ENCODE results near the gene PIK3R6.
"Not testable (repeated sequence)": the region's sequence is repeated elsewhere in the genome, so short reads cannot be mapped to it uniquely, and the experiment has no call there.

Gene PIK3R6

GRCh38 chr17:8856205-8856603 lies 11.3 kb downstream of the PIK3R6 start:
- DNase-seq (ENCODE audit: low read depth in 3 of 3, low spot score in 1 of 3): not testable (repeated sequence)

DNA sequence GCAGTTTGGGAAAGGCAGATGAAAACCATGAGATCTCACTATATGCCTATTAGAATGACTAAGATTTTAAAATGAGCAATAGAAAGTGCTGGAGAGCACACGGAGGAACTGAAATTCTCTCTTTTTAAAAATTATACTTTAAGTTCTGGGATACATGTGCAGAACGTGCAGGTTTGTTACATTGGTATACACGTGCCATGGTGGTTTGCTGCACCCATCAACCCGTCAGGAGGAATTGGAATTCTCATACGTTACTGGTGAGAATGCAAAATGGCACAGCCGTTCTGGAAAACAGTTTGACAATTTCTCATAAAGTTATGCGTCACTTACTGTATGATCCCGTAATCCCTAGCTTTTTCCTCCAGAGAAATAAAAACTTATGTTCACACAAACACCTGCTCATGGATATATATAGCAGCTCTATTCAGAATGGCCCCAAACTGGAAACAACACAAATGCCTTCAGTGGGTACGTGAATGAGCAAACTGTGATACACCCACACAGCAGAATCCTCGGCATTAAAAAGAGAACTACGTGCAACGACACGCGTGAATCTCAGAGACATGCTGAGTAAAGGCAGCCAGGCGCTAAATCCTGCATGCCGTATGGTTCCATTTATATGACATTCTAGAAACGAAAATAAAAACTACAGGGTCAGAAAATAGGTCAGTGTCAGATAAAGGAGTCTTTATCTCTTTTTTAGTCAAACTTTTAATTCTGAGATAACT lies 11.8 kb downstream of the PIK3R6 start:
- no peak for DNase-seq (ENCODE audit: low read depth in 3 of 3, low spot score in 1 of 3)

DNA sequence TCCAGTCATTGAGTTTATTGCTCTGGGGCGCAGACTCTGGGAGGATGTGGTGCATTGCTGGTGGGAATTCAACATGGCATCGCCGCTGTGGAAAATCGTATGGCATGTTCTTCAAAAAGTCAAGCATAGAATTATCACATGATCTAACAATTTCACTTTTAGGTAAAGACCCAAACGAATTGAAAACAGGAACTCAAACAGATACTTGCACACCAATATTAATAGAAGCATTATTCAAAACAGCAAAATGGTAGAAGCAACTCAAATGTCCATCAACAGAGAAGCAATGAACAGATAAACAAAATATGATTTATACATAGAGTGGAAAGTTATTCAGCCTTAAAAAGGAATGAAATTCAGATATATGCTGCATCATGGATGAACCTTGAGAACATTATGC lies 15.9 kb downstream of the PIK3R6 start:
- no peak for DNase-seq (ENCODE audit: low read depth in 3 of 3, low spot score in 1 of 3)

GRCh38 chr17:8849311-8850041 lies 18.0 kb downstream of the PIK3R6 start:
- DNase-seq (ENCODE audit: low read depth in 3 of 3, low spot score in 1 of 3): no peak

GRCh38 chr17:8847891-8848290 lies 19.6 kb downstream of the PIK3R6 start:
- no peak for DNase-seq (ENCODE audit: low read depth in 3 of 3, low spot score in 1 of 3)

DNA sequence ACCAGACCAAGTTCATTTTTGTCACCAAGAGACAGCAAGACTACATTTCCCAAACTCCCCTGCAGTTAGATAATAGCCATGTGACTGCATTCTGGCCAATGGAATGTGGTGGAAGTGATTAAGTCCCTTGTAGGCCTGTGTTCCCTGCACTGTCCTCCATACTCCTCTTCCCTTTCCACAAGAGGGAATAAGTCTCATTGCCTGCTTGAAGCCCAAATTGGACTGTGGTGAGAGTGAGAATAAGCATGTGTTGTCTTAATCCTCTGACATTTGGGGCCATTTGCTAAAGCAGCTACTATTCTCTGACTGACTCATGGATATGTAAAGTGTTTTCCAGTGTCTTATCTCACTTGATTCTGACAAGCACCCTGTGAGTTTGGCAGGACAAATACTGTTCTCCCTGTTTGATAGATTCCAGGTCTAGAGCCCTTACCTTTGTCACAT lies 20.7 kb downstream of the PIK3R6 start:
- DNase-seq (ENCODE audit: low read depth in 3 of 3, low spot score in 1 of 3): no peak

- no peak for DNase-seq (ENCODE audit: low read depth in 3 of 3, low spot score in 1 of 3)
Measured at GRCh38 chr17:8844229-8845218, 22.9 kb downstream of the PIK3R6 start.

DNA sequence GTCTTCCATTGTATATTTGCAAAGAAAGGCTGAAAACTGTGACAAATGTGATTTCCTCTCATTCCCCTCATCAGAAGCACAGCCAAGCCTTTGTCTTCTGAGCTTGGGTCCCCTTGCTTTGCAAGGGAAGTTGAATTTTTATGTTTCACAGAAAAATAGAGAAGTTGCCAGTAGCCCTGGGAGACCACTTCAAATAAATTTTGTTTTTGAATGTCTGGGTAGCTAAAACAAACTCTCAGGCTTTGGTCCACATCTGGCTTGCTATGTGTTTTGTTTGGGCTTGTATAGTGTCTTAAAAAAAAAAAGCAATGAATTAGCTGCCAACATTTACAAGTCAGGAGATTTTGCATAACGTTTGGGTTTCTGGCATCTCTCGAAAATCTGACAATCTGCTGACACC lies 24.1 kb downstream of the PIK3R6 start:
- no peak for DNase-seq (ENCODE audit: low read depth in 3 of 3, low spot score in 1 of 3)

GRCh38 chr17:8841844-8842243 lies 25.6 kb downstream of the PIK3R6 start:
- DNase-seq (ENCODE audit: low read depth in 3 of 3, low spot score in 1 of 3): no peak

DNA sequence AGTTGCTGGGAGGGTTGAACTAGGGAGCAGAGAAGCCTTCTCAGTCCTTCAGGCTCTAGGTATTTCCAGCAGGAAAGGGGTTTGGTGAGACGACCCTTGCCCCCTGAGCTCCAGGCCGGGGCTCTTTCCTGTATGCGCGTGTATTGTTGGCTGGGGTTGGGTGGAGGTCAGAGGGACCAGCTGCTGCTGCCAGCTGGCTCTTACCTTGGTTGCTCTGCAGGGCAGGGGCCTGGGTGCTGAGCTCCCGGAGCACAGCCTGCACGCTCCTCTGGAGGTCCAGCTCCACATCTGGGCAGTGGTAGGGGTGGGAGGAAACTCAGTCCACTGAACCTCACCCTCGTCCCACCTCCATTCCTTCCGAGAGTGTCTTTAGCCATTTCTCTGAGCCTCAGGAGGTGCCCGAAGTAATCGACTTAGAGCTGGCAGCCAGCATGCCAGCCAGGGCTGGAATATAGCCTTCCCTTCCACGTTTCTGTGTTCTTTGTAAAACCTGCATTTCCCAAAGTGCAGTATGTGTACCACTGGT lies 28.0 kb downstream of the PIK3R6 start:
- no peak for DNase-seq (ENCODE audit: low read depth in 3 of 3, low spot score in 1 of 3)

GRCh38 chr17:8838551-8839095 lies 28.9 kb downstream of the PIK3R6 start:
- DNase-seq (ENCODE audit: low read depth in 3 of 3, low spot score in 1 of 3): no peak

GRCh38 chr17:8837563-8838075 lies 29.9 kb downstream of the PIK3R6 start:
- no peak for DNase-seq (ENCODE audit: low read depth in 3 of 3, low spot score in 1 of 3)

GRCh38 chr17:8836821-8837562 lies 30.5 kb downstream of the PIK3R6 start:
- DNase-seq (ENCODE audit: low read depth in 3 of 3, low spot score in 1 of 3): no peak

DNA sequence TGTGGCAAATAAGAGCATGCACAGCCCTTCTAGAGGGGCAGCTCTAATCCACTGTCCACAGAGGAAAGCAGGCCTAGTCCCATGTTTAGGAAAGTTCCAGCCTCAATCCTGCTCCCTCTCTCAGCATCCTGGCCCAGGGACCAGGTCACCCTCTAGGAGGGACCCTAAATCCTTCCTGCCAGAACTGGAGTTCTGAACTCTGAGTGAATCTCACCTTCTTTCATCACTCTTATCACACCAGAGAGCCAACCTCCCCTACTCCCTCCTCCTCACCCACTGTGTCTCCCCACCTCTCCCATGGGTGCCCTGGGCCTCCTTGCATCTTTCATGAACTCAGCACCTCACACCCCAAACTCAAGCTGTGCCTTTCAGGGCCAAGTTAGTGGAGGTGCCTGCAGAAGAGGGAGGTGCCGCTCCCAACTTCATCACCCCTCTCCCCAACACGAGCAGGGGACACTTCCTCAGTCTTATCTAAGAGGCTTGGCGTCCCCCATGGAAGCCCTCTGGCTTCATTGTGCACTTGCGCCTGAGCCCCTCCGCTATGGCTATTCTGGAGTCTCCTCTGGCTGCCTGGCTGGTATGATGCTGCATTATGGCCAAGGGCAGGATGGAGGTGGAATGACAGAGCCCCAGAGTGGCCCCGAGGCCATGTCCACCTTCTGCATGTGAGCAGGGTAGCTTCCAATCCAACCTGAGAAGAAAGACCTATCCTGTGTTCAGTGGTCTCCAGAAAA lies 31.7 kb downstream of the PIK3R6 start:
- DNase-seq (ENCODE audit: low read depth in 3 of 3, low spot score in 1 of 3): no peak

DNA sequence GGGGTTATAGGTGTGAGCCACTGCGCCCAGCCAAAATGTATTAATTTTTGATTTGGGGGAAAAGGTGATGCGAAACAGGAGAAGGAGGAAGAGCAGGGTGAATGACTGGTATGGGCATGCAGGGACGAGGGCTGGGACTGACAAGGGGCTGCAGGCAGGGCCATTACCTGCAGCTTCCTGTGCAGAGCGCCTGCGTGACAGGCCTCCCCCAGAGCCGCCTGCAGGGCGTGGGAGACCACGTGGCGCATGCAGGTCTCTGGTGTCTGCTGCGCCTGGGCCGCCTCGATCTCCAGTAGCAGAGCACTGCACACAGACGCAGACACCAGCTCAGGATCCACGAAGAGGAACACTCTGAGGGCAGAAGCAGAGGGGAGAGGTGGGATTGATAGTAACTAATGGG lies 32.4 kb downstream of the PIK3R6 start:
- no peak for DNase-seq (ENCODE audit: low read depth in 3 of 3, low spot score in 1 of 3)

DNA sequence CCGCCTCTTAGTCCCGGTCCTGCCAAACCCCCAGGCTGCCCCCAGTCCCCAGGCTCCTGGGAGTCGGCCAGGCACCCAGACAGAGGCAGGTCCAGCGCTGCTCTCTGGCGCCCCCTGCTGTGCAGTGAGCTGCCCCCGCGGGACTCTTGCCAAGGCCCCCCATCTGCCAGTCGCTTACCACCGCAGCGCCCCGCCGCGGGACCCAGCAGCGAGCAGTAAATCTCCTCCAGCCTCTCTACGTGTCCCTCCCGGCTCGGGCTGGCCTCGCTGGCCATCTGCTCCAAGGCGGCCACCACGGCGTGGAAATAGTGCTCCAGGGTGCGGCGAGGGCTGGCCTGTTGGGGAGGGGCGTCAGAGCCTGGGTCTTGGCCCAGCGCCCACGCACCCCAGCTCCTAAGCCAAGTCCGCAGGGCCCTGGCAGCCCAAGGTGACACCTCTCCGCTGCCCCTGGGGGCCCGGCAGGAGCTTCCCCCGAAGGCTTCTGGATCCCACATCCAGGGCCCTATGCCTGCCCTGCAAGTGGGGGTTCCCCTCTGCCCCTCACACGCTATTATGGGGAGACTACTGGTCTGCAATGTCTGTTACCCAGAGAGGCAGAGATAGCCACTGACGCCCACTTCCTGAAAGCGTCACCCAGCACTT lies 34.6 kb downstream of the PIK3R6 start:
- peak in 1 of 3 donors; percentile 11 for DNase-seq (ENCODE audit: low read depth in 3 of 3, low spot score in 1 of 3)

GRCh38 chr17:8831234-8831849 lies 36.1 kb downstream of the PIK3R6 start:
- no peak for DNase-seq (ENCODE audit: low read depth in 3 of 3, low spot score in 1 of 3)

DNA sequence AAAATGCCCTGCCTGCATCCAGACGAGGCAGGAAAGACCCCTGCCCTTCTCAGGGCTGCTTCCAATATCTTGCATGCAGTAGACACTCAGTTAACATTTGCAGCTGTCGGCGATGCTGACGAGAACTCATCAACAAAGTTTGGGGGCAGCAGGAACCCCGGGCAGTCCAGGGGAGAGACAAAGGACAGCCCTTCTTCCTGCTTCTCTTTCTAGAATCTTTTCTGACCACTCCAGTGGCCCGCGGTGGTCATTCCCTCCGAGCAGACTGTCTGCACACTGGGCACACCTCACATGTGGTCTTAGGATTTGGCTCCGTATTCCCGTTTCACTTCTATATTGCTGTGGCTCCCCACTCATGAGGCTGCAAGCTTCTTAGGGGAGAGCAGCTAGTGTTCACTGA lies 37.3 kb downstream of the PIK3R6 start:
- DNase-seq (ENCODE audit: low read depth in 3 of 3, low spot score in 1 of 3): no peak
